K562 (cell line): ENCODE results near the gene ACTG2. TPM values are rescaled to one million over a fixed set of nuclear protein-coding genes. Genes with fewer than 3 reads are reported as not detected.

Source experiments
- NR3C1 ChIP-seq: sonication (generic); formaldehyde crosslinking; IDR thresholded peaks from 2 replicates; pipeline ENCODE4 v1.8.1; 2022; ENCODE audit warnings: missing genetic modification reagents
- ZNF318 ChIP-seq, 2 experiments: fragments of 450-650 bp; IDR thresholded peaks; 2 replicates each; pipeline ENCODE4 v1.6.1; 2016; ENCODE audit warnings: mild to moderate bottlenecking in 2 of 2, borderline replicate concordance in 1 of 2, low read depth in 1 of 2, moderate library complexity in 1 of 2
- polyA plus RNA-seq, 8 experiments: library from polyadenylated mRNA; depleted of rRNA in 4 of 8; stranded (reverse) in 5 of 8; unstranded in 3 of 8; fragments of >200 nt; fragmentation: Nextera tagmentation in 2 of 8; fragmentation: Illumina TruSeq in 1 of 8; extraction: Ambion mirVana in 2 of 8; extraction: Trizol in 1 of 8; gene quantifications; 2 replicates each; pipeline versions ENCODE4 v1.2.1 to v1.2.3, GENCODE V29; 2011 to 2014; ENCODE audit warnings: inconsistent platforms in 1 of 8, missing spikeins in 1 of 8
- total RNA-seq, 7 experiments: library from RNA; depleted of rRNA in 6 of 7; stranded (reverse); fragments of >200 nt in 6 of 7; fragmentation: Illumina TruSeq in 2 of 7; extraction: Trizol in 2 of 7; gene quantifications; 2 replicates each; pipeline versions ENCODE4 v1.2.1 to v1.2.3, GENCODE V29; 2011 to 2021; ENCODE audit warnings: low replicate concordance in 1 of 7

Gene ACTG2
- total and polyA plus RNA-seq, 9 of the 15 experiments (the other 6 are each of a cell fraction or from before 2014, with no cell fraction given) = 0.06 to 0.60 TPM; not detected in 7

GRCh38 chr2:73922681-73923080 lies 29.9 kb downstream of the ACTG2 start (continued):
- no peak for TF ChIP-seq ZNF318 (IDR thresholded peaks at IDR 0.05; ENCODE audit: borderline replicate concordance in 1 of 2, low read depth in 1 of 2)
- no peak for TF ChIP-seq NR3C1
- TF ChIP-seq, all 486 proteins: peak for 0
